HEK293T (cell line): ENCODE data around the gene HOXA3.

ENCODE experiments used
- BHLHE40 ChIP-seq: fragments of 450-650 bp; IDR thresholded peaks from 2 replicates; pipeline ENCODE4 v1.6.1; 2016; ENCODE audit warnings: mild to moderate bottlenecking, moderate library complexity, borderline replicate concordance
- SUZ12 ChIP-seq: fragments of 450-650 bp; IDR thresholded peaks from 2 replicates; pipeline ENCODE4 v1.6.1; 2016; ENCODE audit warnings: mild to moderate bottlenecking
- TARDBP ChIP-seq: fragments of 450-650 bp; IDR thresholded peaks from 2 replicates; pipeline ENCODE4 v1.6.1; 2016
- ZNF384 ChIP-seq: fragments of 450-650 bp; IDR thresholded peaks from 2 replicates; pipeline ENCODE4 v1.6.1; 2016

- TF ChIP-seq BHLHE40 (no peak), SUZ12 (no peak), ZNF384 (no peak), TARDBP (no peak)
These were observed 25.5 kb upstream of the HOXA3 start for GRCh38 chr7:27177795-27178320.
